Activated CD4-positive, CD25-positive, alpha-beta regulatory T cell treated with anti-CD3 and anti-CD28 coated beads, Interleukin-2, amount 50 U/mL, for 24 hours (primary cell): ENCODE results near the gene VTN.
A peak's percentile ranks its signal among the peaks of the same experiment; 100 is the strongest.

Source experiments
- ATAC-seq, 2 donors: fragments of 150-1000 bp; cut with Tn5 transposase; one replicate each; pipeline ENCODE4 v1.10.0; 2021; ENCODE audit warnings: mild to moderate bottlenecking in 1 of 2, moderate library complexity in 1 of 2

The VTN gene

GRCh38 chr17:28395426-28395825 is 25.3 kb upstream of the VTN start:
- ATAC-seq: no peak

- no peak for ATAC-seq
These were observed 24.4 kb upstream of the VTN start for GRCh38 chr17:28394337-28395116.

DNA sequence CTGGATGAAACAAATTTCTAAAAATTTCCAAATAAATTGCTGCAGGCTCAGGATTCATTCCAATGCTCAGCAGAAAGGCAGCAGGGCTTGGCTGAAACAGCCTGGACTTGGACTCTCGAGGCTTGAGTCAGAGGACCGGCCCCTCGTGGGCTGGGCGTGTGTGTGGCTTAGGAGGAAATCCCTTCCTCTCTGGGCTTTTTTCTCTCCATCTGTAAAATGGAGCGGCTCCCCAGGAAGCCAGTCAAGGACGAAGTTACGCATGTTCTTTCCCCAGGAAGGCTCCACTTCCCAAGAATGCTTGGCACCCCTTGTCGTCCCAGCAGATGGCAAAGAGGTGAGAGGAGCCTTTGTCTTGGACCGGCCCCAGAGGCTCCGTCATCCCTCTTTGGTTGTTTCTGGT is 22.4 kb upstream of the VTN start:
- ATAC-seq: no peak

GRCh38 chr17:28391401-28391800 is 21.3 kb upstream of the VTN start:
- ATAC-seq: no peak

- ATAC-seq: no peak
These were observed 20.9 kb upstream of the VTN start for GRCh38 chr17:28390984-28391383.

DNA sequence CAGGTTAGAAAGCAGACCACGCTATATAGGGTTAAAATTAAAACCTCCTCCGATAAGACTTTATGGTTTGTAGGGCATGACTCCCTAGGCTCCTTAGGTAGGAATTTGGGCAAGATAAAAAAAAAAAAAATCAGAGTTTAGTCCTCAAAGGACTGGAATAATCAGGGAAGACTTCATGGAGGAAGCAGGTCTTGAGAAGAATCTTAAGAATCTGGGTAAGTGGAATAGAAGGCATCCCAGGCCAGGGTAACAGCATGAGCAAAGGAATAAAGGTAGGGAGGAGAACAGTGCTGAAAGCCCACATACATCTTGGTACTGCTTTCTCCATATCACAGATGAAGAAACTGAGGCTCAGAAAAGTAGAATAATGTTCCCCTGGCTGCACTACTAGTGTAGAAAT is 20.5 kb upstream of the VTN start:
- ATAC-seq: no peak

DNA sequence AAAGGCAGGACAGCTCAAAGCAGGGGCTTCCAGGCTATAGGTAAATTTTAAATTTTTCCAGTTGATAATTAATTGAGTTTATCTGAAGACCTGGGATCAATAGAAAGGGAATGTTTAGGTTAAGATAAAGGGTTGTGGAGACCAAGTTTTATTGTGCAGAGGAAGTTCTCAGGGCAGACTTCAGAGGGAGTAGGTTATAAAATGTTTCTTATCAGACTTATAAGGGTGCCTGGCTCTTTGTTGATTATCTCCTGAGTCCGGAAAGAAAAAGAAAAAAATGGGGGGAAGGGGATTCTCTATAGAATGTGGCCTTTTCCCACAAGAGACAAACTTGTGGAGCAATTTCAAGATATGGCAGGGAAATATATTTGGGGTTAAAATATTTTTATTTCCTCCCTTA is 20.0 kb upstream of the VTN start:
- no peak for ATAC-seq

- ATAC-seq: no peak
These were observed 18.0 kb upstream of the VTN start for GRCh38 chr17:28388106-28388505.

DNA sequence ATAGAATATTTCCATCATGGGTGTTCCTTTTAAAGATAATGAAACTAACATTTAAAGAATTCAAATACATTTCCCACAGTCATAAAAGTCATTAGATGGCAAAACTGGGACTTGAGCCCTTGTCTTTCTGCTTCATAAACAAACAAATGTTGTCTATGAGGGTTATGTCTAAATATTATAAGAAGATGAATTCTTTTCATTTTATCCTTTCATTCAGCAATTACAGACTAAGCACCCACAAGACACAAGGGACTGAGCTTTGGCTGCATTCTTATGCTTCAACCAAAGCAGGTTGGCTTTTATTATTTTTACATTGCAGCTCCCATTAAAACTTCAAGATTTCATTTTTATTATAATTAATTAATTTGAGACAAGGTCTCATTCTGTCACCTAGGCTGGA is 16.3 kb upstream of the VTN start:
- no peak for ATAC-seq

DNA sequence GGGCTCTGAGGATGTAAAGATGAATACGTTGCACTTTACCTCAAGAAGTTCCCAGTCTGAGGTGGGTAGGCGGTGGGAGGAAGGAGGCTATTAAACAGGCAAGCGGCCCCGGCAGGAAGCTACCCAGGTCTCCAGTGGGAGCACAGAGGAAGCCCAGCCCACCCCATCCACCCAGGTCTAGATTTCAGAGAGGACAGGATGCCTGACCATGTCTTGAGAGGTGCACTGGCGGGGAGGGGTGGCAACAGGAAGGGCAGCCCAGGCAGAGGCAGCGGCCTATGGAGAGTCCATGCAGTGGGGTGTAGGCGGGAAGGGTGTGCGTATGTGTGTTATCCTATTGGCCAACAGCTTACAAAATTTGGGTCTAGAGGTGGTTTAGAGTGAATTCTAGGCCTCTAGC is 15.3 kb upstream of the VTN start:
- peak; percentile 25 to 26 for ATAC-seq

- peak; percentile 6 to 9 for ATAC-seq
These were observed 14.9 kb upstream of the VTN start for GRCh38 chr17:28385037-28385400.

- ATAC-seq: peak; percentile 90
These were observed 14.4 kb upstream of the VTN start for GRCh38 chr17:28384281-28385036.

DNA sequence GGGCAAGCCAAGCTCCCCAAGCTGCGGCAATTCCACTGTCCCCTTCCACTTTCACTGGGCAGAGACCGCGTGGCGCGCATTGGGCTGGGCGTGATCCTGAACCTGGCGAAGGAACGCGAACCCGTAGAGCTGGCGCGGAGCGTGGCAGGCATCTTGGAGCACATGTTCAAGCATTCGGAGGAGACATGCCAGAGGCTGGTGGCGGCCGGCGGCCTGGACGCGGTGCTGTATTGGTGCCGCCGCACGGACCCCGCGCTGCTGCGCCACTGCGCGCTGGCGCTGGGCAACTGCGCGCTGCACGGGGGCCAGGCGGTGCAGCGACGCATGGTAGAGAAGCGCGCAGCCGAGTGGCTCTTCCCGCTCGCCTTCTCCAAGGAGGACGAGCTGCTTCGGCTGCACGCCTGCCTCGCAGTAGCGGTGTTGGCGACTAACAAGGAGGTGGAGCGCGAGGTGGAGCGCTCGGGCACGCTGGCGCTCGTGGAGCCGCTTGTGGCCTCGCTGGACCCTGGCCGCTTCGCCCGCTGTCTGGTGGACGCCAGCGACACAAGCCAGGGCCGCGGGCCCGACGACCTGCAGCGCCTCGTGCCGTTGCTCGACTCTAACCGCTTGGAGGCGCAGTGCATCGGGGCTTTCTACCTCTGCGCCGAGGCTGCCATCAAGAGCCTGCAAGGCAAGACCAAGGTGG is 11.2 kb upstream of the VTN start:
- ATAC-seq: no peak

- ATAC-seq: no peak
These were observed 10.0 kb upstream of the VTN start for GRCh38 chr17:28379814-28380801.

DNA sequence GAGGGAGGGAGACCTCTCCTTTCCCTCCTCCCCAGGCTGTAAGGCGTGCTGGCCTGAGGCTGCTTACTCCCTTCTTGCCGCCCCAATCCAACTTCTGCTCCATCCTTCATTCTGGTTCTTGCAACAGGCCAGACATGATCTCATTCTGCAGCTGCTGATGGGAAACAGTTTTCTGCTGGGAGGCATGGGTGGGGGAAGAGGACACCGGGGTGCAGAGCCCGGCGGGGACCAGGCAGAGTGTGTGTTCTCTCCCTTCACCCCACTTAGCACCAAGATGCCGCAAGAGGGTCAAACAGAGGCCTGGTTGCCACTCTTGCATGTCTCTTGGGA is 2.8 kb upstream of the VTN start:
- ATAC-seq: no peak

DNA sequence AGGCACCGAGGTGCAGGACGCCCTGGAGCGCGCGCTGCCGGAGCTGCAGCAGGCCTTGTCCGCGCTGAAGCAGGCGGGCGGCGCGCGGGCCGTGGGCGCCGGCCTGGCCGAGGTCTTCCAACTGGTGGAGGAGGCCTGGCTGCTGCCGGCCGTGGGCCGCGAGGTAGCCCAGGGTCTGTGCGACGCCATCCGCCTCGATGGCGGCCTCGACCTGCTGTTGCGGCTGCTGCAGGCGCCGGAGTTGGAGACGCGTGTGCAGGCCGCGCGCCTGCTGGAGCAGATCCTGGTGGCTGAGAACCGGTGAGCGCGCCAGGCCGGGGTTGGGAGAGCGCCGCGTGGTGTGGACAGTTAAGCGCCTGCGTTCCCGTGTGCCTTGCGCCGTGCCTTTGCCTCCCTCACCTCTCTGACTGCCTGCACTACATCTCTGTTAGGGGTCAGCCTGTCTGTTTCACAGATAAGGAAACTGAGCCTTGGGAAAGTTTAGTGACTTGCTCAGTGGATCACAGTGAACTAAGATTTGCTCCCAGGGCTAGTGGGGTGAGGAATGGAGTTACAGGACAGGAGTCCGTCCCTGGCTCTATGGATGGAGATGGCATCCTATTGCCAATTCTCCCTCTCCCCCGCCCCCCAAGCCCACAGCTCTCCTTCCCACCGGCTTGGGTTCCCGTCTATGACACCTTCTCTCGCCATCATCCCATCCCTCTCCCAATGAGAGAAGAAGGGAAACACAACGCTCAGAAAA is 2.3 kb upstream of the VTN start:
- ATAC-seq: peak in 1 of 2 donors; percentile 2

DNA sequence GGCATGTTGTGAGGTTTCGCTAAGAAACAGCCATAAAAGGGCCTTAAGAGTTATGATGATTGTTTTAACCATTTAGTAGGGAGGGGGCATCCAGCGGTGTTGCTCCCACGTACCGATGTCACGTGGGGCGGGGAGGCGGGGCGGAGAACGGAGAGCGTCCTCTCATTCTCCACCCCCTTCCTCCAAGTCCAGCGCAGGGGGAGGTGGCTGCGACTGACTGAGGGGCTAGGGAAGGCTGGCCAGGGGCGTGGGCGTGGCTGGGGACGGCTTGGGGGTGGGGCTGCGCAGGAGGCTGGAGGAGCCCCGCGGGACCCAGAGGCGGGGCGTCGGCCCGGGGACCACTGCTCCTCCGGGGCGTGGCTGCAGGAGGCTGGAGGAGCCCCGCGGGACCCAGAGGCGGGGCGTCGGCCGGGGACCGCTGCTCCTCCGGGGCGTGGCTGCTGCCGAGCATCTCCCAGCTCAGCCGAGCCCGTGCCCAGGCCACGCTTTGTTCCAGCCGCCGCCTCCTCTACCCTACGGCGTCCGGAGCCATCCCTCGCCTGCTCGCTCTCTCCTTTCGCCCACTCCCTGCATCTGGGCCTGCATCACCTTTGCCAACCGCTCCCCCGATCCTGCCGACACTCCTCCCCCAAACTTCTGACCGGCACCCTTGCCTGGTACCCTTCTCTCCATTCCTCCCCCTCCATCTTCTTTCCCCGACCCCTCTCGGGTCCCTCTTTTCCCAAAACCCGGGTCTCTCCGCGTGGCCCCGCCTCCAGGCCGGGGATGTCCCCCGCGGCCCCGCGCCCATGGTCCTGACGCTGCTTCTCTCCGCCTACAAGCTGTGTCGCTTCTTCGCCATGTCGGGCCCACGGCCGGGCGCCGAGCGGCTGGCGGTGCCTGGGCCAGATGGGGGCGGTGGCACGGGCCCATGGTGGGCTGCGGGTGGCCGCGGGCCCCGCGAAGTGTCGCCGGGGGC is 1.4 kb upstream of the VTN start, which contains the start of gene SARM1:
TSS of gene SARM1 (plus strand) at position 450 of the 958 bp plus-strand sequence. CDS start at position 789, 339 bp downstream.
- ATAC-seq: peak; percentile 90 to 92

GRCh38 chr17:28370744-28371103 is 617 bp upstream of the VTN start:
- no peak for ATAC-seq

DNA sequence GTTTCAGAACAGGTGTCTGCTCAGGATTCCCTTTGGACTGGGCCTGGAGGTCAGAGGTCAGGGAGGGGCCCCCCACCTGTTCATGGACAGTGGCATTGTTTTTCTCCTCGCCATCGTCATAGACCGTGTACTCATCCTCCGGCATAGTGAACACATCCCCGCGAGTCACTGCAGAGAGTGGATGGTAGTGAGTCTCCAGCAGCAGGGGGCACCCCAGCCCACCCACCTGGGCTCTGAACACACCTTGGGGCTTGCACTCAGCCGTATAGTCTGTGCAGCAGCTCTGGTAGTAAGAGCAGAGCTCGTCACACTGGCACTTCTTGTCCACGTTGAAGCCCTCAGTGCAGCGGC is 448 bp downstream of the VTN start:
- no peak for ATAC-seq

DNA sequence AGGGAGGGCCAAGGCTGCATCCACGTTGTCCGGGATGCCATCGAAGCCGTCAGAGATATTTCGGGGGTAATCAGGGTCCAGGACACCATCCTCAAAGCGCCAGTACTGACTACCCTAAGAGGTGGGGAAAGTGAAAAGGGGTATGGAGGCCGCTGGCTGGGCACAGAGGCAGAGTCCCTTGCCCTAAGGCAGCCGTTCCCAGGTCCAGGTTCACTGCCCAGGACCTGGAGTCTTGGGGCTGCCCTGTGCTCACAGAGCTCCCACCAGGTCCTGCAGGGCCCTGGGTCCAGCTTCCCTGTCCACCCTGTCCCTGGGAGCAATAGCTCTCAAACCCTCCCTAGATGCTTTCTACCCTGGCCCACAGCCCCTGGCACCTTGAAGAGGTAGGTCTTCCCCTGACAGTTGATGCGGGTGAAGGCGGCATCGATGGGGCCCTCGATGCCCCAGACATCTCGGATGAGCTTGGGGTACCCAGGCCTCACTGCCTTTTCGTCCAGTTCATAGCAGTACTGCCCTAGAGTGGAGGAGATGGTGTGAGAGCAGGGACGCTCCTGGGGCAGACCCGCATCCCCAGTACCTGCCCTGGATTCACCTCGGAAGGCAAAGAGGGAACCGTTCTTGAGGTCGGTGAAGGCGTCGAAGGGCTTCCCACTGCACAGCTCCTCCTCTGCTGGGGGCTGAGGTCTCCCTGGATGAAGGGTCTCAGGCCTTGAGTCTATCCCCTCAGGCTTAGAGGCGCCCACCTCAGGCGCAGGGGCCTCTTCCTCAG is 1.0 kb downstream of the VTN start:
- no peak for ATAC-seq
